GM04504 (cell line): Measurements from ENCODE around the gene SUSD6.
"Not testable (repeated sequence)": the region's sequence is repeated elsewhere in the genome, so short reads cannot be mapped to it uniquely, and the experiment has no call there.

Experiments used
- DNase-seq: peaks from one replicate; pipeline ENCODE4 v3.0.0-alpha.2; 2012; ENCODE audit warnings: low read depth

SUSD6 gene

GRCh38 chr14:69713209-69713781 is 101.9 kb downstream of the SUSD6 start:
- DNase-seq, result no peak

- no peak for DNase-seq
Measured at GRCh38 chr14:69713993-69714679, 102.7 kb downstream of the SUSD6 start.

GRCh38 chr14:69715725-69716477 is 104.5 kb downstream of the SUSD6 start:
- DNase-seq, result peak; percentile 50

- peak; percentile 52 for DNase-seq
Measured at GRCh38 chr14:69716478-69717187, 105.2 kb downstream of the SUSD6 start.

- not testable (repeated sequence) for DNase-seq
Measured at GRCh38 chr14:69718614-69719013, 107.2 kb downstream of the SUSD6 start.

- peak; percentile 67 for DNase-seq
Measured at GRCh38 chr14:69719501-69719951, 108.1 kb downstream of the SUSD6 start.

- DNase-seq, result no peak
Measured at GRCh38 chr14:69720912-69721311, 109.5 kb downstream of the SUSD6 start.

GRCh38 chr14:69726761-69727511 is 115.5 kb downstream of the SUSD6 start:
- peak; percentile 30 for DNase-seq

- DNase-seq, result no peak
Measured at GRCh38 chr14:69727860-69728259, 116.5 kb downstream of the SUSD6 start.

GRCh38 chr14:69731919-69732598 is 120.7 kb downstream of the SUSD6 start:
- not testable (repeated sequence) for DNase-seq

GRCh38 chr14:69736405-69736804 is 125.0 kb downstream of the SUSD6 start:
- DNase-seq, result not testable (repeated sequence)

GRCh38 chr14:69741055-69741454 is 129.7 kb downstream of the SUSD6 start:
- no peak for DNase-seq

- no peak for DNase-seq
Measured at GRCh38 chr14:69749956-69750355, 138.6 kb downstream of the SUSD6 start.

- DNase-seq, result no peak
Measured at GRCh38 chr14:69750495-69750894, 139.1 kb downstream of the SUSD6 start.

GRCh38 chr14:69752773-69753172 is 141.4 kb downstream of the SUSD6 start:
- DNase-seq, result no peak

- no peak for DNase-seq
Measured at GRCh38 chr14:69753860-69754259, 142.5 kb downstream of the SUSD6 start.

- DNase-seq, result no peak
Measured at GRCh38 chr14:69754487-69754886, 143.1 kb downstream of the SUSD6 start.

GRCh38 chr14:69755296-69755695 is 143.9 kb downstream of the SUSD6 start:
- DNase-seq, result no peak

GRCh38 chr14:69755784-69756183 is 144.4 kb downstream of the SUSD6 start:
- DNase-seq, result no peak

- DNase-seq, result no peak
Measured at GRCh38 chr14:69756298-69756697, 144.9 kb downstream of the SUSD6 start.

GRCh38 chr14:69760810-69761209 is 149.4 kb downstream of the SUSD6 start:
- DNase-seq, result no peak
